Heart left ventricle (tissue), 16 donors: ENCODE measurements around the gene SNAP25. TPM values are rescaled to one million over a fixed set of nuclear protein-coding genes. Genes with fewer than 3 reads are reported as not detected.

Experiments used
- ATAC-seq, 4 donors: fragments of 200-7000 bp; cut with Tn5 transposase; one replicate each; pipeline ENCODE4 v1.9.1; 2020 to 2022; ENCODE audit warnings: moderate library complexity in 4 of 4, mild to moderate bottlenecking in 3 of 4, moderate number of reproducible peaks in 1 of 4
- DNase-seq, 5 donors: peaks; one replicate each; pipeline ENCODE4 v3.0.0-alpha.2; 2020
- H3K27ac ChIP-seq, 12 donors: fragments of 200-600 bp; sonication (generic) in 4 of 12; one replicate each; pipeline versions ENCODE4 v1.5.0 to v1.8.0; 2016 to 2022; ENCODE audit warnings: mild to moderate bottlenecking in 2 of 12
- H3K27me3 ChIP-seq, 9 donors: fragments of 200-600 bp; sonication (generic) in 2 of 9; one replicate each; pipeline versions ENCODE4 v1.5.1 to v1.8.0; 2016 to 2022; ENCODE audit warnings: mild to moderate bottlenecking in 3 of 9
- H3K36me3 ChIP-seq, 9 donors: fragments of 200-600 bp; sonication (generic) in 2 of 9; one replicate each; pipeline versions ENCODE4 v1.5.0 to v1.8.0; 2018 to 2022; ENCODE audit warnings: mild to moderate bottlenecking in 2 of 9
- H3K4me1 ChIP-seq, 12 donors: fragments of 200-600 bp; sonication (generic) in 4 of 12; one replicate each; pipeline versions ENCODE4 v1.5.0 to v1.8.0; 2016 to 2022; ENCODE audit warnings: mild to moderate bottlenecking in 3 of 12
- H3K4me3 ChIP-seq, 12 donors: fragments of 200-600 bp; sonication (generic) in 4 of 12; one replicate each; pipeline versions ENCODE4 v1.5.0 to v1.8.0; 2017 to 2022; ENCODE audit warnings: mild to moderate bottlenecking in 9 of 12, moderate library complexity in 4 of 12
- H3K9me3 ChIP-seq, 12 donors: fragments of 200-600 bp; sonication (generic) in 4 of 12; one replicate each; pipeline versions ENCODE4 v1.5.0 to v1.8.0; 2016 to 2022; ENCODE audit warnings: mild to moderate bottlenecking in 1 of 12
- CTCF ChIP-seq, 12 donors: fragments of 200-600 bp; sonication (generic) in 4 of 12; IDR thresholded peaks; one replicate each; pipeline versions ENCODE4 v1.5.0 to v1.8.0; 2018 to 2022; ENCODE audit warnings: antibody characterized with exemption in 12 of 12, mild to moderate bottlenecking in 5 of 12
- POLR2A ChIP-seq, 2 donors: fragments of 450-650 bp; IDR thresholded peaks; one replicate each; pipeline ENCODE4 v1.6.1; 2017; ENCODE audit warnings: antibody characterized with exemption in 2 of 2, mild to moderate bottlenecking in 2 of 2, moderate library complexity in 2 of 2
- WGBS, 4 donors: extraction: QIAGEN DNeasy Blood & Tissue Kit in 2 of 4; methylation state at CpG; one replicate each; pipeline versions ENCODE4 v1.1.5 to v1.1.7; 2013 to 2018; 5-methylcytosine and 5-hydroxymethylcytosine counted together
- intact Hi-C, 10 donors: fragments of 100-400 bp; cut with DNase I; formaldehyde crosslinking; loops; one replicate each; pipeline versions ENCODE4 v1.11.1 to v1.14.2; 2022
- long read RNA-seq, 3 donors: library from polyadenylated mRNA; unstranded; transcript quantifications; one replicate each; pipeline ENCODE4 v2.0.0, GENCODE V29; 2020 to 2021
- polyA plus RNA-seq, 2 donors: library from polyadenylated mRNA; stranded (reverse); fragments of 200-250 nt; gene quantifications; one replicate each; pipeline ENCODE4 v1.2.3, GENCODE V29; 2013
- total RNA-seq, 9 donors: library from RNA; depleted of rRNA in 2 of 9; stranded (reverse); fragments of >200 nt in 2 of 9; fragmentation: NEBNext Ultra II Directional in 3 of 9; extraction: Animal tissue kit (Norgen Biotek cat#: 25700) in 3 of 9; gene quantifications; one replicate each; pipeline versions ENCODE4 v1.1.0 to v1.2.4, GENCODE V29; 2016 to 2023
- donor health status: ischemic (EF 13 %, LVEDD 7.1; RV severe dilation, severe dysfunction).
- donor health status: healthy with polysubstance abuse.
- donor health status: DM: no; HTN: yes; CAD: no.
- donor health status: DM: no; HTN: no; CAD: no.
- donor health status: ischemic (EF 25% LVEDD 6.9; RV normal size, moderate dysfunction).
- donor health status: ischemic (EF 25% LVEDD 5.7; RV mildly dilated, moderate dysfunction).
- donor health status: healthy.
- donor health status: DM: yes; HTN: yes; CAD: no.
- donor health status: ischemic (EF 35%, LVEDD 5.7; RV mildly dilated, moderate dysfunction).
- donor health status: nonischemic (EF 11% LVEDD 7.7; RV severe dilation, severe dysfunction).
- donor health status: DM: yes; HTN: yes; CAD: no.
- donor health status: PGD.
- donor health status: ischemic (EF 29% LVEDD 5.4; RV normal size, mild dysfunction).
- donor health status: nonischemic (EF 23%, LVEDD 6.1; RV moderate dilation, normal function).

SNAP25 gene
- total RNA-seq (under 1 TPM in 4 of 9 donors, not detected in 5; 0.13 to 0.91 (median 0.70) TPM), polyA plus RNA-seq (under 1 TPM; 0.10 to 0.15 TPM)
- long read RNA-seq, donor 1: 0 reads
- long read RNA-seq, donor 2: 0 reads
- long read RNA-seq, donor 3: 0 reads

- peak within 1 kb of the TSS in 1 of 12 donors; percentile 16 for H3K27ac ChIP-seq
- peak in 2 of 5 donors; percentile 9 to 54 for DNase-seq
- WGBS, 4 donors: 1 to 2% (median 1%) methylated on average over 26 to 53 of the region's 53 CpGs
- intact Hi-C loops: no loop called here
- H3K36me3 ChIP-seq: no peaks in the 10 kb centered on the region
- peak within 1 kb of the TSS in 7 of 12 donors; percentile 2 to 48 (median 27) for H3K4me3 ChIP-seq
- TF ChIP-seq CTCF (IDR thresholded peaks at IDR 0.05) (no peak), POLR2A (IDR thresholded peaks at IDR 0.05) (no peak)
- H3K27me3 ChIP-seq: peaks cover 5 to 70% (median 30%) of the 10 kb centered on the region in 9 donors
- peaks cover 0 to 23% (median 0%) of the 10 kb centered on the region in 12 donors for H3K4me1 ChIP-seq
- H3K9me3 ChIP-seq: no peaks in the 10 kb centered on the region
- ATAC-seq: peak in 3 of 4 donors; percentile 34 to 48 (median 36)
Observed at GRCh38 chr20:10218536-10219451, at the start of gene SNAP25. TSS of gene SNAP25 (plus strand) at chr20:10218830. CDS start at chr20:10275492, 56,662 bp downstream.

GRCh38 chr20:10169752-10170151 is 48.9 kb upstream of the SNAP25 start:
- intact Hi-C loops: no loop called here
- TF ChIP-seq CTCF (IDR thresholded peaks at IDR 0.05) (no peak), POLR2A (IDR thresholded peaks at IDR 0.05) (no peak)
- no peaks in the 10 kb centered on the region for H3K36me3 ChIP-seq
- ATAC-seq: no peak
- H3K27me3 ChIP-seq: peaks cover 0 to 26% (median 6%) of the 10 kb centered on the region in 9 donors
- DNase-seq: no peak
- no peak overlapping the region for H3K27ac ChIP-seq
- H3K4me3 ChIP-seq: no peak overlapping the region
- H3K4me1 ChIP-seq: peaks cover 0 to 13% (median 0%) of the 10 kb centered on the region in 12 donors
- H3K9me3 ChIP-seq: peaks cover 0 to 7% (median 0%) of the 10 kb centered on the region in 12 donors

DNA sequence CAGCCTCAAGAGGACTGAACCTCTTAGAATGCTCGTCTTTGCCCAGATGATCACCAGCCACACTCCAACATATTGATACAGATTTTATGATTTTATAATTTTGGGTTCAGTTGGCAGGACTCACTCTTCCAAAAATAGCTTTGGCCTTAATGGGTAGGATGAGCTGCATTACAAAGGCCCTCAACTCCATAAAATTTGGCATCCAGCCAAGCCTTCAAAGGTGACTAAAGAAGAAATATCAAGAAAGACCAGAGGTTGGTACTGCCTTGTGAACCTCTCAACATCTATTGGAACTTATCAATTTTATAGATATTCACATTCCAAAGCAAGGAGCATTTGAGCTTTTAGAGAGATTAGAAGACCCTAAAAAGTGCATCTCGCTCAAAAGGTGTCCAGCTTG is 48.4 kb upstream of the SNAP25 start:
- Histone ChIP-seq H3K27ac (no peak overlapping the region), H3K4me1 (peaks cover 0 to 13% (median 0%) of the 10 kb centered on the region in 12 donors), H3K36me3 (no peaks in the 10 kb centered on the region), H3K27me3 (peaks cover 0 to 26% (median 6%) of the 10 kb centered on the region in 9 donors), H3K4me3 (no peak overlapping the region), H3K9me3 (peaks cover 0 to 7% (median 0%) of the 10 kb centered on the region in 12 donors)
- WGBS, 4 donors: 87 to 93% (median 89%) methylated on average over 2 of the region's 2 CpGs
- ATAC-seq: no peak
- intact Hi-C loops: no loop called here
- TF ChIP-seq POLR2A (IDR thresholded peaks at IDR 0.05): no peak
- TF ChIP-seq CTCF (IDR thresholded peaks at IDR 0.05): no peak
- no peak for DNase-seq
